Right lobe of liver (tissue), 4 donors: ENCODE measurements around the gene KCNMA1.

Source experiments
- POLR2A ChIP-seq: fragments of 450-650 bp; IDR thresholded peaks from one replicate; pipeline ENCODE4 v1.6.1; 2017; ENCODE audit warnings: antibody characterized with exemption, mild to moderate bottlenecking
- TF ChIP-seq, protein P1 (sequence below), 4 donors: fragments of 200-600 bp in 3 of 4; fragments of 450-650 bp in 1 of 4; IDR thresholded peaks; one replicate each; pipeline versions ENCODE4 v1.5.1 to v1.8.0; 2016 to 2022; ENCODE audit warnings: antibody characterized with exemption in 4 of 4, mild to moderate bottlenecking in 2 of 4
- donor health status: DM: no; HTN: no; CAD: no.
- donor health status: DM: no; HTN: no; CAD: no.
- donor health status: DM: no; HTN: yes; CAD: no.

DNA sequence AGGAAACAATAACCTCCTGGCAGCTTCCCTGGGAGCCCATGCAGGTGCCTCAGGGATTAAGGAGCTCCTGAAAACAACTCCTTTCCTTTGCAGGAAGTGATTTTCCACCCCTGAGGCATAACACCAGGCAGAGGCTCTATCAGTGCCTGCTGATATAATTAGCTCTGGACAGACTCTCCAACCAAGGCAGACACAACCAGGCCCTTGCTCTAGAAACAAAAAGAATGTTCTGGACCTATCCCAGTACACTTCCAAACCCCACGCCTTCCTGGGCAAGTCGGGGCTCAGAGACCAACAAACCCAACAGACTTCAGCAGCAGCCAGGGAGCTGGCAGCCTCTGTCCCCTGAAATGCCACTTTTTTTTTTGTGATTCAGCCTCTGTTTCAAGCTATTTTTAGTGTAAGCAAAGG is 247.1 kb downstream of the KCNMA1 start:
- TF ChIP-seq, protein P1, sequence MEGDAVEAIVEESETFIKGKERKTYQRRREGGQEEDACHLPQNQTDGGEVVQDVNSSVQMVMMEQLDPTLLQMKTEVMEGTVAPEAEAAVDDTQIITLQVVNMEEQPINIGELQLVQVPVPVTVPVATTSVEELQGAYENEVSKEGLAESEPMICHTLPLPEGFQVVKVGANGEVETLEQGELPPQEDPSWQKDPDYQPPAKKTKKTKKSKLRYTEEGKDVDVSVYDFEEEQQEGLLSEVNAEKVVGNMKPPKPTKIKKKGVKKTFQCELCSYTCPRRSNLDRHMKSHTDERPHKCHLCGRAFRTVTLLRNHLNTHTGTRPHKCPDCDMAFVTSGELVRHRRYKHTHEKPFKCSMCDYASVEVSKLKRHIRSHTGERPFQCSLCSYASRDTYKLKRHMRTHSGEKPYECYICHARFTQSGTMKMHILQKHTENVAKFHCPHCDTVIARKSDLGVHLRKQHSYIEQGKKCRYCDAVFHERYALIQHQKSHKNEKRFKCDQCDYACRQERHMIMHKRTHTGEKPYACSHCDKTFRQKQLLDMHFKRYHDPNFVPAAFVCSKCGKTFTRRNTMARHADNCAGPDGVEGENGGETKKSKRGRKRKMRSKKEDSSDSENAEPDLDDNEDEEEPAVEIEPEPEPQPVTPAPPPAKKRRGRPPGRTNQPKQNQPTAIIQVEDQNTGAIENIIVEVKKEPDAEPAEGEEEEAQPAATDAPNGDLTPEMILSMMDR (IDR thresholded peaks at IDR 0.05), result no peak
- no peak for TF ChIP-seq POLR2A
